Neural cell (in vitro differentiated cells): ENCODE data around the gene MBD5. TPM values are rescaled to one million over a fixed set of nuclear protein-coding genes. Genes with fewer than 3 reads are reported as not detected.

Experiments
- H2AFZ ChIP-seq: fragments of 200-600, 300-800 bp; sonication (generic), shearing (Covaris generic); 2 replicates; pipeline ENCODE4 v1.6.0; 2014; ENCODE audit warnings: low read depth, mild to moderate bottlenecking, antibody characterized with exemption, low read length, moderate library complexity
- H3F3A ChIP-seq: fragments of 200-600 bp; shearing (Covaris generic); 2 replicates; pipeline ENCODE4 v1.6.1; 2016; ENCODE audit warnings: mild to moderate bottlenecking, moderate library complexity, mixed read lengths, antibody characterized with exemption, low read length; ENCODE audit not compliant: insufficient read depth, poor library complexity, severe bottlenecking
- H3K27ac ChIP-seq: fragments of 200-600, 300-800 bp; sonication (generic), shearing (Covaris generic); 2 replicates; pipeline ENCODE4 v1.5.1; 2014; ENCODE audit warnings: mild to moderate bottlenecking, low read length, moderate library complexity
- H3K27me3 ChIP-seq: fragments of 300-800, 200-600 bp; sonication (generic), shearing (Covaris generic); 2 replicates; pipeline ENCODE4 v1.6.0; 2014; ENCODE audit warnings: mild to moderate bottlenecking, low read depth, low read length, moderate library complexity; ENCODE audit not compliant: insufficient read depth
- H3K36me3 ChIP-seq: fragments of 300-800, 200-600 bp; sonication (generic), shearing (Covaris generic); 2 replicates; pipeline ENCODE4 v1.5.1; 2014; ENCODE audit warnings: mild to moderate bottlenecking, antibody characterized with exemption, low read length, moderate library complexity; ENCODE audit not compliant: insufficient read depth
- H3K4me2 ChIP-seq: fragments of 300-800, 200-600 bp; sonication (generic), shearing (Covaris generic); 2 replicates; pipeline ENCODE4 v1.6.0; 2014; ENCODE audit warnings: mild to moderate bottlenecking, low read length
- H3K4me3 ChIP-seq: fragments of 300-800, 200-600 bp; sonication (generic), shearing (Covaris generic); 2 replicates; pipeline ENCODE4 v1.5.1; 2014; ENCODE audit warnings: mild to moderate bottlenecking, low read length, moderate library complexity
- H3K79me2 ChIP-seq: fragments of 200-600 bp; shearing (Covaris generic); replicated peaks from 2 replicates; pipeline ENCODE4 v1.6.0; 2014; ENCODE audit warnings: mild to moderate bottlenecking, low read length, moderate library complexity; ENCODE audit not compliant: insufficient read depth
- H3K9ac ChIP-seq: fragments of 300-800, 200-600 bp; sonication (generic), shearing (Covaris generic); 2 replicates; pipeline ENCODE4 v1.6.1; 2016; ENCODE audit warnings: mild to moderate bottlenecking, low read length, mixed read lengths
- H3K9me2 ChIP-seq: fragments of 200-600 bp; shearing (Covaris generic); 2 replicates; pipeline ENCODE4 v1.6.1; 2016; ENCODE audit warnings: mild to moderate bottlenecking, low read length, mixed read lengths; ENCODE audit not compliant: insufficient read depth
- H3K9me3 ChIP-seq: fragments of 200-600, 300-800 bp; sonication (generic), shearing (Covaris generic); 2 replicates; pipeline ENCODE4 v1.6.1; 2016; ENCODE audit warnings: mild to moderate bottlenecking, mixed run types, low read length, moderate library complexity, mixed read lengths
- H4K20me1 ChIP-seq: fragments of 200-600 bp; shearing (Covaris generic); 2 replicates; pipeline ENCODE4 v1.6.1; 2016; ENCODE audit warnings: mild to moderate bottlenecking, mixed run types; ENCODE audit not compliant: insufficient read depth
- CTCF ChIP-seq: fragments of 450-650 bp; IDR thresholded peaks from 2 replicates; pipeline ENCODE4 v1.5.1; 2014; ENCODE audit warnings: antibody characterized with exemption, mild to moderate bottlenecking, moderate library complexity; ENCODE audit not compliant: poor library complexity, severe bottlenecking
- EP300 ChIP-seq: fragments of 450-650 bp; conservative IDR thresholded peaks from 2 replicates; pipeline ENCODE4 v1.6.1; 2014; ENCODE audit warnings: antibody characterized with exemption, mild to moderate bottlenecking, moderate library complexity; ENCODE audit not compliant: poor library complexity, severe bottlenecking
- EZH2 ChIP-seq: fragments of 200-600, 300-800 bp; shearing (Covaris generic), sonication (generic); IDR thresholded peaks from 2 replicates; pipeline ENCODE4 v1.6.1; 2014; ENCODE audit warnings: antibody characterized with exemption, low read length, borderline replicate concordance, mild to moderate bottlenecking; ENCODE audit not compliant: insufficient read depth, poor library complexity, severe bottlenecking
- MXI1 ChIP-seq: fragments of 450-650 bp; conservative IDR thresholded peaks from 2 replicates; pipeline ENCODE4 v1.6.1; 2014; ENCODE audit warnings: antibody characterized with exemption, mild to moderate bottlenecking; ENCODE audit not compliant: poor library complexity, severe bottlenecking
- POLR2AphosphoS5 ChIP-seq: IDR thresholded peaks from 2 replicates; pipeline ENCODE4 v1.6.1; 2012
- RAD21 ChIP-seq: fragments of 450-650 bp; conservative IDR thresholded peaks from 2 replicates; pipeline ENCODE4 v1.6.1; 2014; ENCODE audit warnings: antibody characterized with exemption, mild to moderate bottlenecking, moderate library complexity
- REST ChIP-seq: IDR thresholded peaks from 2 replicates; pipeline ENCODE4 v1.6.1; 2012; ENCODE audit warnings: borderline replicate concordance
- SMC3 ChIP-seq: fragments of 450-650 bp; conservative IDR thresholded peaks from 2 replicates; pipeline ENCODE4 v1.6.1; 2014; ENCODE audit warnings: antibody characterized with exemption, mild to moderate bottlenecking, moderate library complexity; ENCODE audit not compliant: poor library complexity
- TAF1 ChIP-seq: IDR thresholded peaks from 2 replicates; pipeline ENCODE4 v1.6.1; 2012; ENCODE audit warnings: low read depth
- polyA plus RNA-seq: library from polyadenylated mRNA; depleted of rRNA; stranded (reverse); fragments of >200 nt; gene quantifications from 2 replicates; pipeline ENCODE4 v1.2.3, GENCODE V29; 2014

MBD5 gene
- polyA plus RNA-seq, 1 donor from 2014 or later, result 9.7 TPM

DNA sequence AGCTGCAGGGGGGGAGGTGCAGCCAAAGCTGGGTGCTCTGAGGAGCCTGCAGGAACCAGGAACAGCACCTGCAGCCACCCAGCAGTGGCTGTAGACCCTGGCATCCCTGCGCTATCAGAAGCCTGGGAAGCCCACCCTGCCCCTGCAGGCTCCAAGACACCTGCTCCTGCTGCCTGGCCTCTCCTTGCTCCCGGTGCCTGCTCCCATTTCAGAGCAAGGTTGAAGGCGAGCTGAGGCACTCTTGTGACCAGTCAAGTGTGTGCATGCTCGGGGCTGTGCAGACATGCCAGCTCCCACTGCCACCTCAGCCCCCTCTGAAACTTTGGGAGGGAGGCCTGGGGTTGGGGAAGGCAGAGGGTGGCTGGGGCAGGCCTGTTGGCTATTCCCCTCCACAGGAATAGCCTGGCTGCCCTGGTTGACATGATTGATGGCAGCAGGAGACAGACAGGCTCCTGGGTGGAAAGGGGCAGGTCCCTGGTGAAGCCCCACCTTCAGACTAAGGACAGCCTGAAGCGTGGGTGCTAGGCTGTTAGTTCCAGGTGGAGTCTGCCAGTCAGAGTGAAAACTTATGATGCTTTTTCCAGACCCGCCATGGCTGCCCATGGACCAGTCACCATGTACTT, 151.4 kb downstream of the MBD5 start:
- no peak overlapping the region for H3K4me3 ChIP-seq
- H3F3A ChIP-seq, result no peaks in the 10 kb centered on the region
- no peaks in the 10 kb centered on the region for H3K9me2 ChIP-seq
- H3K27me3 ChIP-seq, result no peaks in the 10 kb centered on the region
- peaks cover 10% of the 10 kb centered on the region for H3K79me2 ChIP-seq
- H3K36me3 ChIP-seq, result no peaks in the 10 kb centered on the region
- H4K20me1 ChIP-seq, result no peaks in the 10 kb centered on the region
- H2AFZ ChIP-seq, result no peak overlapping the region
- no peak overlapping the region for H3K9ac ChIP-seq
- TF ChIP-seq SMC3, result no peak
- TF ChIP-seq EP300, result no peak
- H3K4me2 ChIP-seq, result no peak overlapping the region
- H3K27ac ChIP-seq, result no peak overlapping the region
- H3K9me3 ChIP-seq, result no peaks in the 10 kb centered on the region

DNA sequence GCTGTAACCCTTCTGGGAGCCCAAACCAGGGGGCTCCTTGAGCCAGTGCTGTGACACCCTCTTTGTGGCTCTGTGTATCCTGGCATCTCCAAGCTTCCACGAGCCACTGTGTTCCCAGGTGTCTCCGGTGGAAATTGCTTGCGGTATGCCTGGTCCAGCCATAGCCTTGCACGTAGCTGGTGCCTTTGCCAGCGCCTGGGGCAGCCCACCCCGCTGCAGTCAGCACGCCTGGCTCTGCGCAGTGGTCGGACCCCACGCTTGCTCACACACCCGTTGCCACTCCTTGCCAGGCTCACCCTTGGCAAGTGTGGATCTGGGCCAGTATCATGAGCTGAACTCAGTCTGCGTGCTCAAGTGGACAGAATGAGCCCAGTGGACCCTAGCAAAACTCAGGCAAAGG, 152.3 kb downstream of the MBD5 start:
- H3F3A ChIP-seq, result no peaks in the 10 kb centered on the region
- no peak overlapping the region for H3K27ac ChIP-seq
- no peak for TF ChIP-seq TAF1
- no peak for TF ChIP-seq EZH2
- no peak for TF ChIP-seq POLR2AphosphoS5
- TF ChIP-seq REST, result no peak
- TF ChIP-seq CTCF, result no peak
- TF ChIP-seq MXI1, result no peak
- no peak for TF ChIP-seq EP300
- TF ChIP-seq RAD21, result no peak
- no peak for TF ChIP-seq SMC3
- no peak overlapping the region for H3K4me3 ChIP-seq
- H4K20me1 ChIP-seq, result no peaks in the 10 kb centered on the region
- H3K9me2 ChIP-seq, result no peaks in the 10 kb centered on the region
- H3K4me2 ChIP-seq, result no peak overlapping the region
- H3K79me2 ChIP-seq, result peaks cover 11% of the 10 kb centered on the region
- H3K36me3 ChIP-seq, result no peaks in the 10 kb centered on the region
- no peak overlapping the region for H3K9ac ChIP-seq
- H2AFZ ChIP-seq, result no peak overlapping the region
- H3K27me3 ChIP-seq, result no peaks in the 10 kb centered on the region
- H3K9me3 ChIP-seq, result no peaks in the 10 kb centered on the region

DNA sequence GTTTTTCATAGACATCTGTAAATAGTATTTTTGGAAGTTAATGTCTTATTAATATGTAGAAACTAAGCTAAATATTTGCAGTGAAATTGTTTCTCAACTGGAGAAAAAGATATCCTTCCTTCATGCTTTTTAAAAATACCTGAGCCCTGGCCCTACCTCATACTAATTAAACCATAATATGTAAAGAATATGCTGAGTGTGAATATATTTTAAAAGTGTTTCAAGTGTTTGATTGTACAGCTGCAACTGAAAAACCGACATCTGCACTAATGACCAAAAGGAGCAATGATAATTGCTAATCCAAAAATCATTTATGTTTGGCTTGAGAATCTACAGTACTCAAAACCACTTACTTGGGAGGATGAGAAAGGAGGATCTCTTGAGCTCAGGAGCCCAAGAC, 156.7 kb downstream of the MBD5 start:
- Histone ChIP-seq H3K4me3 (no peak overlapping the region), H3K36me3 (peaks cover 5% of the 10 kb centered on the region), H3K79me2 (peaks cover 7% of the 10 kb centered on the region), H3F3A (no peaks in the 10 kb centered on the region), H3K27me3 (no peaks in the 10 kb centered on the region), H3K9ac (no peak overlapping the region), H2AFZ (no peak overlapping the region), H4K20me1 (no peaks in the 10 kb centered on the region), H3K4me2 (no peak overlapping the region), H3K9me2 (no peaks in the 10 kb centered on the region), H3K27ac (no peak overlapping the region), H3K9me3 (no peaks in the 10 kb centered on the region)
- TF ChIP-seq MXI1 (no peak), POLR2AphosphoS5 (no peak), TAF1 (no peak)
